CD4-positive, alpha-beta T cell treated with Interleukin-17A for 1 hour (primary cell): ENCODE data around the gene RAI14.
"Not testable (repeated sequence)": the region's sequence is repeated elsewhere in the genome, so short reads cannot be mapped to it uniquely, and the experiment has no call there.

Source experiments
- DNase-seq: peaks from one replicate; pipeline ENCODE4 v3.0.0-alpha.2; 2020

RAI14 gene

DNA sequence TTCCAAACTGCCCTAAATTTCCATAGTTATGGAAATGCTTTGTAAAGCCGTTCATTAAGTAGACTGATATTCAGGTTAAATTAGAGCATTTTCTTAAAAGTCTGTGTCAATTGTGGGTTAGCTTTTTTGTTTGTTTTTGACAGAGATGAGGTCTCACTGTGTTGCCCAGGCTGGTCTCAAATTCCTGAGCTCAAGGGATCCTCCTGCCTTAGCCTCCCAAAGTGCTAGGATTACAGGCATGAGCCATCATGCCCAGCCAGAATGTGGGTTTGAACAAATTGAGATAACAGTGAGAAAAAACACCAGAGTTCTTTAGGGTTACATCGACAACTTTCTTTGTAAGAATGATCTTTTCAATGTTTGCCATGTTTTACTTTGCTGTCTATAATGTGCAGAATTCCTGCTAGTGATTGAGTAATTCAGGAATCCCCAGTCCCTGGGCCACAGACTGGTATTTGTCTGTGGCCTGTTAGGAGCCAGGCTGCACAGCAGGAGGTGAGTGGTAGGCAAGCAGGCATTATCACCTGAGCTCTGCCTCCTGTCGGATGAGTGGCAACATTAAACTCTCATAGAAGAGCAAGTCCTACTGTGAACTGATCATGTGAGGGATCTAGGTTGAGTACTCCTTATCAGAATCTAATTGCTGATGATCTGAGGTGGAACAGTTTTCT is 80.5 kb downstream of the RAI14 start:
- DNase-seq = no peak

DNA sequence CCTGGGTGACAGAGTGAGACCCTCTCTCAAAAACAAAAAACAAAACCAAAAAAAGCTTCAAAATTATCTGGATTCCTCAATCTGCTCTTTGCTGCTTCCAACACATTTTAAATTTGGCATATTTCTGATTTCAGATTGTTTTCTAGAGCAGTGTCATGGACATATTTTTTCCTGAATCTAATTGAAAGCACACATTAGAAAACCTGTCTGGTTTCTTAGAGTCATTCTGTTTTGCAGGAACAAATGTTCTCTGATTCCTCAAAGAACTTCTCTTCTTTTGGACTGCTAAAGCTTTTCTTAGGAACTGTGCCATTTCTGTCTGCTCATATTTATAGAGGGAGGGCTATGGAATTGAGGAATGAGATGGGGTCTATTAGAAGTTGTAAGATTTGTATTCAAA is 81.6 kb downstream of the RAI14 start:
- DNase-seq = no peak

DNA sequence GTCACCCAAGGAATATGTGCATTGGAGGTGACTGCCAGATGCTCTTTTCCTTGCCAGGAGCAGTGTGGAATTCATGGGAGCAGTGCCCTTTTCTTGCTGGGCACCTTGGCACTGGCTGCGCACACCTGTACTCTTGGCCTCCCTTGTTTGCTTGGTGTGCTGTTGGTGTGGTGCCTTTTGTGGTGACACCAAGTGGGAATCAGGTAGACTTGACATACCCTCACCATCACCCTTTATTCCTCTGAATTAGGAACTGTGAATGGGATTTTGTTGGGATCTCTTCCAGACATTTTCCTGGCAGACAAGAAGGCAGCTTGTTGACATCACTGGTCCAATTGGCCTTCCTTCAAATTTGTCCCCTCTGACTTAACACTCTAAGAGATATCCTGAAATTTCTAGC is 82.3 kb downstream of the RAI14 start:
- DNase-seq = no peak

DNA sequence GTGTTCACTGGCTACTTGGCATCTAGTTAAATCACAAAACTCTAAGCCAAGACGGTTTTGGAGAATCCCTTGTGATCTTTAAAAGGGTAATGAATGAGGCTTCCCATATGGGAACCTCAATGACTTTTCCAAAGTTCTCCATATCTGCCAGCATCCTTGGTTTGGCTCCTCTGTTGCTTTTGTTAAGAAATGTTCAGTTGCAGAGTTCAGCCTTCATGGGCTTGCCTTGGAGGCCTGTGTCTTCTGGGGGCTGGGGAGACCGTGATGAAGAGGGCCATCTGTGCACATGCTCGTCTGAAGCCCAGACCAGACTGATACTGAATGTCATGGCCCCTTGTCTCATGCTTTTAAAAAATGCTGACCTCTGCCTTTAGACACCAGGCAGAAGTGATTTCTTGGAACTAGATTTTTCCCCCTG is 84.3 kb downstream of the RAI14 start:
- DNase-seq = no peak

DNA sequence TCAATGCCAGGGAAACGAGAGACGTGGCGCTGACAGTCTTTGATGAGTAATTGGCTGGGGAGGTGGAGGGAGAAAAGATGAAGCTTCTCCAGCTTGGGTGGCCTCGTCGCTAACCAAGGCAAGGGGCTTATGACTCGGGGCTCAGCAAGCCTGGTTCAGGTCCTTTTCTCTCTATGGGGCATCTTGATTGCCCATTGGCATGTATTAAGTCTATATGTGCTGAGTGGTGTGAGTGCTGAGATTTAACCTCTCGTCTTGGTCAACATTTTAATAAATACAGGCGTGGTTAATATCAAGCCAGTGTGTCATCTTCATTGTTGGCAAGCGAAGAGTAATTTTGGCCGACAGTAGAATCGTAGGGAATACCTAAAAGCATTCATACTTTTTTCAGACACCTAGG is 85.9 kb downstream of the RAI14 start:
- no peak for DNase-seq

DNA sequence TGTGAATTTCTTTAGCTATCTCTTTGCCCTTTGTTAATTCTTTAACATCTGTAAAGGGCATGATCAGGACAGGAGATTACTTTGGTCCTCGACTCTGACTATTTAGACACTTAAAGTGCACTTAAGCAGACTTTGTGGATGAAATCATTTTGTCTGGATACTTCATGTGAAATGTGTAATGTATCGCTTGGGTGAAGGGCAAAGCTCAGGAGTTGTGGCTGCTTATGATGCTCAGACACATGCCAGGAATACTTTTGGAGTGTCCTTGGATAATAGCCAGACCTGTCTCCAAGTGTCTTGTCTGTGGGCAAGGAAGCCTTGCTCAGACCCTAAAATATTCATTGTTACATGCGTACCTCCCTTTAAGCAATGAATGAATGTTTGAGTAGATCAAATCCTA is 87.8 kb downstream of the RAI14 start:
- no peak for DNase-seq

DNA sequence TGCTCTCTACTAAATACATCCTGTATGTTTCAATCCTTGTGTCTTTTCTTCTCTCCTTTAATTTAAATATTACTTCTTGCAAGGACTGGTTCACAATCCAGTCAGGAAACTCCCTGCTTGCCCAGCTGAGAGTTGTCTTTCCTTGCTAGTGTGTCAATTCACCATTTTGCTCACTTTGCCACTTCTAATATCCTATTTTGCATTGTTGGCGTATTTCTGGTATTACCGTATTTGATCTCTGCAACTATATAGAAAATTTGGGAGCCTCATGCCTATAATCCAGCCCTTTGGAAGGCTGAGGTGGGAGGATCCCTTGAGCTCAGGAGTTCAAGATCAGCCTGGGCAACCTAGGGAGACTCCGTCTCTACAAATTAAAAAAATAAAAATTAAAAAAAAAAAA is 92.3 kb downstream of the RAI14 start:
- DNase-seq = no peak

DNA sequence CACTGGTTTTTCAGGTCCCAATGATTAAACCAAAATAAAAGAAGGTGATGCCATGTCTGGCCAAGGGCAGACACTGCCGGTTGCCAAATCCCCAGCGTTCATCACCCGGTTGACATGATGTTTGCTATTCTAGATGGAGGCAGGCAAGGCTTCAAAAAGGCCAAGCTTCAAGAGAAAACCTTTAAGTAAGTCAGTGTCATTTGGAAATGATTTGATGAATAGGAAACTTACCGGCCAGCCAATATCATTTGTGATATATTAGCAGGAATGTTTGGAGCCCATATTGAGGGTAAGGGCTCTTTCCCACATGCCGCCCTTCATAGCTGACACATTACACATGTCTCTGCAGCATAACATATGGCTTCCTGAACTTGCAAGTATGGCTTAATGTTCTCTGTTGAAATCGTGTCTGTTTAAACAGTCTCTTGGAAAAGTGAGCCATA is 93.3 kb downstream of the RAI14 start:
- no peak for DNase-seq

DNA sequence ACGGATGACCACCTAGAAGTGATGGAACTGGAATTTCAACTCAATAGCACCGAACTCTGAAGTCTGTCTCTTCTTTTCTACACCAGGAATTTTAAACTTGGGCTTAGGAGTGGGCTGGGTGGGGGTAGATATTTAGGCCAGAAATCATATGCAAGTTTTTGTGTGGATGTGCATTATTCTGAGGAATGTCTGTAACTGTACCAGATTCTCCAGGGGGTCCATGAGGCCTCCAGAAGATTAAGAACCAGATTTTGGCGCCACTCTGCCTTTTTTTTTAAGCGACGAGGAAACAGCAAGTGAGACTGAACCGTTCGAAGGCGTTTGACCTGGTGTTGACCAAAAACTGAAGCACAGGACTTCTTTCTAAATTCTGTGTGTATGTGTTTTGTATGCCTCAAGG is 94.1 kb downstream of the RAI14 start:
- DNase-seq = no peak

DNA sequence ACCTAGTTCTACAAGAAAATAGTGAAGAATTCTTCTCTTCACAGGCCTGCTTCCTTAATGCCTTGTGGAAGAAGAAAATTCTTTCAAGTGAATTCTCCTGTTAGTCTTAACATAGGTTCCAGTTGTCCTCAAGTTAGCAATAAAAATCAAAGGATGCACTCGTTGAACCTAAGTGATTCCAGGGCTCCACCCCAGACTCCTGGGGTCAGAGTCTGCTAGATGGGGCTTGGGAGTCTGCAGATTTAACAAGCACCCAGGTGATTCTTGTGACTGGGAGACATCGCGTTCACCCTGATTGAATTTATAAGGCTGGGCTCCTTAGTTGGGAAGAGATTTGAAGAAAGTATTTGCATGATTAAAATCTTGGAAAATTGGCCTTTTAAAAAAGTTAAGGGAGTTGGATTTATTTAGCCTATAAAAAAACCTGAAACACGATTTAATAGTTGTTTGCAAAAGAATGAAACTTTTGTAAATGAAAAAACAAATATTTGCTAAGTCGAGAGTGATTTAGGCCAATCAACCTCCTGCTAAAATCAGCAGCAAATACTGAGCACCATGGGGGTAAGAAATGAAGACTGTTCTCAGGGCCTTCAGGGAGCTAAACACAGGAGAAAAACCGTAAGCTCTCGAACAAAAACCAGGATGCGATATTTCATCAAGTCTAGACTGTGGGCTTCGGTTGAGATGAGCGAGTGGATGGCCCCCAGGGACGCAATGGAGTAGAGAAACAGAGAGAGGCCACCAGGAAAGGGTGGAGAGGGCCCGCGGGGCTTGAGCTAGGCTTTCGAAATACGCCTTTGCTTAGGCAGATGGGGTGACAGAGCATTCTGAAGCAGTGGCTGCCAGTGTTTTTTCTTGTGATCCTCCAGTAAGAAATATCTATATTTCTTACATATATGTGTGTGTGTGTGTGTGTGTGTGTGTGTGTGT is 95.9 kb downstream of the RAI14 start:
- no peak for DNase-seq

DNA sequence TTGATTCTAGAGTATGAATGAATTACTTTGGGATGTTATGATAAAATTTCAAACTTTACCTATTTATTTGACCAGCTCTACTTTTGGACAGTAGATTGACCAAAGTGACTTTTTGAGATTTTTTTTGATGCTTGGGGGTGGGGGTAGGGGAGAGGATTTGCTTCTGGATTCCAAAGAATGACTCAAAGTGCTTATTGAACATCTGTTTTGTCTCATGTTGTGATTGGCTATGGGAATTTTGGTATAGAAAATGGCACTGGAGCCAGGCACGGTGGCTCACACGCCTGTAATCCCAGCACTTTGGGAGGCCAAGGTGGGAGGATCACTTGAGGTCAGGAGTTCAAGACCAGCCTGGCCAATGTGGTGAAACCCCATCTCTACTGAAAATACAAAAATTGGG is 97.1 kb downstream of the RAI14 start:
- not testable (repeated sequence) for DNase-seq

DNA sequence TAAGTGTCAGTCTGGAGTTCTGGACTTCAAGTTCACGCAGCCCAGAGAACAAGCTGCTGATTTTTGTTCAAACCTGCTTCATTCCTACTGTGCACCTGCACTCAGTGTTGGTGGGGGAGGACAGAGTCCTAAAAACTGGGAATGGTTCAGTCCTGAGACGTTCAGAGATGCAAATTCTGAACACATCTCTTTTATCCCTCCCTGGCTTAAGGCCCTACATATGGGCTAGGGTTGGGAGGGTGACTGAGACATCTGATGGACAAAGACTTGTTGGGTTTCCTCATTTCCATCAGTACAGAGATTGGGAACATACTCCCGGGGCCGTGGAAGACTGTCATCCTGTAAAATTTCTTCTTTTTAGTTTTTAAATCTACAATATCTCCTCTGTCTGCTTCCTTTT is 99.8 kb downstream of the RAI14 start:
- DNase-seq = no peak

DNA sequence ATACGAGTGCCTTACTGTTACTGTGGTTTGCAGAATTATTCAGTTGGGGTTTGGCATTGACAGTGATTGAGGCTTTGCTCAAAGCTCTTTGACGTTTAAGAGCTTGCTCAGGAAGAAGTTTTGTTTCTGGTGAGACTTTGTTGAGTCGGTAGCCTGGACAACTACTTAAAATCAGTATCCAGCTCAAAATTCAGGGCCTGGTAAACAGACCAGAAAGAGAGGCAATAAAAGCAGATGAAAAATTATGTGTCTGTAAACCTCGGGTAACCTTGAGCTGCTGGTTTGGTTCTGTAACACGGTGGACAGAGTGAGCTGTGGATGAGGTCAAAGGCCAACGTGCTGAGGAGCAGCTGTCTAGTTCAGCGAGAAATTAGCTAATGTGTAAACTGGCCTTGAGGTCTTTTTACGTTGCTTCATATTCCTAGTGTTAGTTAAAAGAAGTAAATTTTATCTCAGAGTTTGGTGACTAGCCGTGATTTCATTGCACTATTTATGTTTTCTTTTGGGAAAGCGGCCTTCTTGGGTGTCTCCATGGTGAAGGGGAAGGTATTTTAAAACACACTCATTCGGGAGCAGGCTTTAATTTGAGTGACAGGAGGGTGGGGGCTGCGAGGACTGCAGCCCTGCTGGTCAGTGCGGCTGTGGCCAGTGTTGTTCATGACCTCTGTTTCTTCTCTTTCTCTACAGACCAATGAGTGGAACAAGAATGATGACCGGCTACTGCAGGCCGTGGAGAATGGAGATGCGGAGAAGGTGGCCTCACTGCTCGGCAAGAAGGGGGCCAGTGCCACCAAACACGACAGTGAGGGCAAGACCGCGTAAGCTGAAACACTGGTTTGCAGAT is 100.9 kb downstream of the RAI14 start:
- DNase-seq = no peak

DNA sequence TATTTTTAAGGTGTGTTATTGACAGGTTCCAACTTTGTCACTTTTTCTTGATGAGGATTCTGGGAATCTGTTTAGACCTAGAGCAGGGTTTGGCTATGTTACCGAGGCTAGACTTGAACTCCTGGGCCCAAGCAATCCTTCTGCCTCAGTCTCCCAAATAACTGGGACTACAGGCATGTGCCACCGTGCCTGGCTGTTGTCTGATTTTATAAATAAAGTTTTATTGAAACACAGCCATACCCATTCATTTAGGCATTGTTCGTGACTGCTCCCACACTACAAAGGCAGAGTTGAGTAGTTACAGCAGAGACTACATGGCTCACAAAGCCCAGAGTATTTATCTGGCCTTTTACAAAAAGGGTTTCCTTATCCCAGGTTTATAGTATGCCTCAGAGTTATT is 102.4 kb downstream of the RAI14 start:
- DNase-seq = no peak

DNA sequence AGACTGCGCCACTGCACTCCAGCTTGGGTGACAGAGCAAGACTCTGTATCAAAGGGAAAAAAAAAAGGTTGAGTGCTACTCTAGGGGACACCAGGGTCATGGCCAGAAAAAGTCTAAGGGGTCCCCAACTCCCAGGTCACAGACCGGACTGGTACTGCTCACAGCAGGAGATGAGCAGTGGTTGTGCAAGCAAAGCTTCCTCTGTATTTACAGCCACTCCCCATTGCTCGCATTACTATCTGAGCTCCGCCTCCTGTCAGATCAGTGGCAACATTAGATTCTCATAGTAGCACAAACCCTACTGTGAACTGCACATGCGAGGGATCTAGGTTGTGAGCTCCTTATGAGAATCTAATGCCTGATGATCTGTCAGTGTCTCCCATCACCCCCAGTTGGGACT is 103.1 kb downstream of the RAI14 start:
- DNase-seq = not testable (repeated sequence)

DNA sequence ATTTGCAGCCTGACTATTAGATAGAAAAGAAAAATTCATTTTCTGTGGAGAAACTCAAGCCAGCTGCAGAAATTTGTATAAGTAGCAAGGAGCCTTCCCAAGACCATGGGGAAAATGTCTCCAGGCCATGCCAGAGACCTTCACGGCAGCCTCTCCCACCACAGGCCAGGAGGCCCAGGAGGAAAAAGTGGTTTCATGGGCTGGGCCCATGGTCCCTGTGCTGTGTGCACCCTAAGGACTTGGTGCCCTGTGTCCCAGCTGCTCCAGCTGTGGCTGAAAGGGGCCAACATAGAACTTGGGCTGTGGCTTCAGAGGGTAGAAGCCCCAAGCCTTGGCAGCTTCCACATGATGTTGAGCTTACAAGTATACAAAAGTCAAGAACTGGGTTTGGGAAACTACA is 109.5 kb downstream of the RAI14 start:
- no peak for DNase-seq

DNA sequence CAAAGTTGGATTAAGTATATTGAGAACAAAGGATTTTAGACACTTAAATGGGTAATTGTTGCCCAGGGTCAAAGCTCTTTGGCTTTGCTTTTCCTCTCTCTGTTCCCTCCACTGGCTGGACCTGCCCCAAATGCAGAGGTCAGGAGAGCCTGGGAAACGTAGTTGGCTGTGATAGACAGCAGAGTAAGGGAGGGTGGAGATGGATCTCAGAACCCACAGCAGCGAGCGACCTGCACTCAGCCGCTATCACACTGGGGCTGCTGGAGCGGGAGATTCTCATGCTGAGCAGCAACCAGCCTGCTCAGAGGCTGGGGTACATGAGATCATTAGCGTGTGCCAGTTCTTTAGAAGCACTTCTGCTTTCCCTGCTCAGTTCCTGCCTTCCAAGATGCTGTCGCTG is 111.1 kb downstream of the RAI14 start:
- no peak for DNase-seq

DNA sequence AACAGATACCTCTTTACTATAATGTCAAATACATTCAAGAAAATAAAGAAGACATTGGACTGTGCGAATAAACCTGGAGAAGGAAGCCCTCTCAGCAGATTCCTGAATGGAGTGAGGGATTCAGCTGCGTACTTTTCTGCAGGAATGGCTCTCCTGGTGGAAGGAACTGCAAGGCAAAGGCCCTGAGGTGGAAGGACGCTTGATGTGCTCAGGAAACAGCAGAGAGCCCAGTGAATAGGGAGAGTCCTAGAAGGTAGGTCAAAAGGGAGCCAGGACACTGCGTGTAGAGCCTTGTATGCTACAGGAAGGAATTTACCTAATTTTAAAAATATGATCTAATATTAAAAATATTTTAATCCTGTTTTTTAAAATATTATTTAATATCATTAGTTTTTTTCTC is 114.4 kb downstream of the RAI14 start:
- no peak for DNase-seq

DNA sequence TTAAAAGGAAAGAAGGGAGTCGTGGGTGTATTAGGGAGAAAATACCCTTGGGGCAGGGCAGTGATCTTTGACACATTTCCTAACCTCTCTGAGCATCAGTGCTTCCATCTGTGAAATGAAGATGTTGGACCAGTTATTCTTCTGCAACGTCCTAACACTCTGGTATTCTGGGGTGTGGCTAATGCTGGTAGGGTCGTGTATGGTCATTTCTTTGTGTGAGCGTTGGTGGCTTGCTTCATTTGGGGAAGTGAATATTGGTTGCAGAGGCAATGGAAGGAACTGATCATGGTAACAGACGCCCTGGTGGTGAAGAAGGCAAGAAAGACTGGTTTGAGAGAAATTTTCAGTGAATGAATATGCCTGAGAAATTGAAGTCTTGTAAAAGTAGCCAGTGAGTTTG is 114.9 kb downstream of the RAI14 start:
- DNase-seq = no peak

DNA sequence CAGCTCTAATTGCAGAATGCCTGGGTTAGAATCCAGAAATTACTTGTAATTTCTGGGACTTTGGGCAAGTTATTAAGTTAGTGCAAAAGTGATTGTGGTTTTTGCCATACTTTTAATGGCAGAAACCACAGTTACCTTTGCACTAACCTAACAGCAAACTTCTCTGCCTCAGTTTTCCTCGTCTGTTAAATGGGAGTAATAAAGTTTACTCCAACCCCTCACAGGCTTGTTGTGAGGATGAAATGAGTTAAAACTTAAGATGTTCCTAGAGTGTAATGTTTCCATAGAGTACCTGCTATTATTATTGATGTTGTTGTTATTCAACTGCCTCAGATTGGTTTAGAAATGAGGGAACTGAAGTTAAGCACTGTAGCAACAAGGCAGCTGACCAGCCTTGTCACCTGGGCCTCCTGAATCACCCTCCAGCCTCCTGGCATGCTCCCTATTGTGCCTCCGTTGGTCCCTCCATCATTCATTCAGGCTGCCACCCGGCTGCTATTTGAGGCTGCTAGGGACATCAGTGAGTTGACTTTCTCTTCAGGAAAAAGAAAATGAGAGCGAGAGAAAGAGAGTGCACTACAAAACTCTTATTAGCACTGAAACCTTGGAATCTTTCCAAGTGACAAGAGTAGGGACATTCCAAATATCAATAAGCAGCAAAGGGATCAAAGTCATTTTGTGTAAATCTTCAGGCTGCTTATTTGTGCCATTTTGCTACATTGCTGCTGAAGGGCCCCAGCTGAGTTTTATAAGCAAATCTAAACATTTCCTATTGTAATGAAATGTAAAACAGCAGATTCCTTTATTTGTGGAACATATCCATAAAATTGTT is 116.4 kb downstream of the RAI14 start:
- no peak for DNase-seq

DNA sequence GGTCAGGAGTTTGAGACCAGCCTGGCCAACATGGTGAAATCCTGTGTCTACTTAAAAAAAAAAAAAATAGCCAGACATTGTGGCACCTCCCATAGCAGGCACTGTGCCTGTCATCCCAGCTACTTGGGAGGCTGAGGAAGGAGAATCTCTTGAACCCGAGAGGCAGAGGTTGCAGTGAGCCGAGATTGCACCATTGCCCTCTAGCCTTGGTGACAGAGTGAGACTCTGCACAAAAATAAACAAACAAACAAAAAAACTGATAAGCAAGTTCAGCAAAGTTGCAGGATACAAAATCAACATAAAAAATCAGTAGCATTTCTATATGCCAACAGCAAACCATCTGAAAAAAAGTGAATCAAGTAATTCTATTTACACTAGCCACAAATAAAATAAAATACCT is 118.0 kb downstream of the RAI14 start:
- no peak for DNase-seq

DNA sequence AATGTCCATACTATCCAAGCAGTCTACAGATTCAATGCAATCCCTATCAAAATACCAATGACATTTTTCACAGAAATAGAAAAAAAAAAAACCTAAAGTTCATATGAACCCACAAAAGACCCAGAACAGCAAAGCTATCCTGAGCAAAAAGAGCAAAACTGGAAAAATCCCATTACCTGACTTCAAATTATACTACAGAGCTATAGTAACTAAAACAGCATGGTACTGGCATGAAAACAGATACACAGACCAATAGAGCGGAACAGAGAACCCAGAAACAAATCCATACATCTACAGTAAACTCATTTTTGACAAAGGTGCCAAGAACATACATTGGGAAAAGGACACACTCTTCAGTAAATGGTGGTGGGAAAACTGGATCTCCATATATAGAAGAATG is 118.5 kb downstream of the RAI14 start:
- DNase-seq = not testable (repeated sequence)

DNA sequence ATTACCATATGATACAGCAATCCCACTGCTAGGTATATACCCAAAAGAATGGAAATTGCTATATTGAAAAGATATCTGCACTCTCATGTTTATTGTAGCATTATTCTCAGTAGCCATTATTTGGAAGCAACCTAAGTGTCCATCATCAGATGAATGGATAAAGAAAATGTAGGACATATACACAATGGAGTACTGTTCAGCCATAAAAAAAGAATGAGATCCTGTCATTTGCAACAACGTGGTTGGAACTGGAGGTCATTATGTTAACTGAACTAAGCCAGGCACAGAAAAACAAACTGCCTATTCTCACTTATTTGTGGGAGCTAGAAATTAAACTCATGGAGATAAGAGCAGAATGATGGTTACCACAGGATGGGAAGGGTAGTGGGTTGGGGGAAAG is 119.8 kb downstream of the RAI14 start:
- DNase-seq = no peak
